OCI-LY1 (cell line): ENCODE results near the gene MAP4K1.

Experiments used
- H2AFZ ChIP-seq: fragments of 200-600 bp; sonication (generic), shearing (Covaris generic); 2 replicates; pipeline ENCODE4 v1.6.0; 2014; ENCODE audit warnings: antibody characterized with exemption, mild to moderate bottlenecking, low read length
- H3F3A ChIP-seq: fragments of 200-600 bp; sonication (generic), shearing (Covaris generic); 2 replicates; pipeline ENCODE4 v1.6.0; 2014; ENCODE audit warnings: mild to moderate bottlenecking, antibody characterized with exemption, low read length, moderate library complexity; ENCODE audit not compliant: insufficient read depth
- H3K27ac ChIP-seq: fragments of 200-600 bp; sonication (generic); 2 replicates; pipeline ENCODE4 v1.5.1; 2014; ENCODE audit warnings: low read length, mixed run types, mild to moderate bottlenecking, low read depth; ENCODE audit not compliant: poor library complexity, severe bottlenecking
- H3K27me3 ChIP-seq: fragments of 200-600 bp; sonication (generic); 2 replicates; pipeline ENCODE4 v1.6.0; 2014; ENCODE audit warnings: antibody characterized with exemption, mild to moderate bottlenecking, low read length, moderate library complexity; ENCODE audit not compliant: insufficient read depth
- H3K36me3 ChIP-seq: fragments of 200-600 bp; sonication (generic); 2 replicates; pipeline ENCODE4 v1.6.1; 2014; ENCODE audit warnings: mild to moderate bottlenecking, antibody characterized with exemption, low read length, moderate library complexity, mixed read lengths; ENCODE audit not compliant: insufficient read depth
- H3K4me1 ChIP-seq: fragments of 200-600 bp; sonication (generic); 2 replicates; pipeline ENCODE4 v1.5.1; 2014; ENCODE audit warnings: mild to moderate bottlenecking, low read length, moderate library complexity; ENCODE audit not compliant: insufficient read depth, severe bottlenecking
- H3K4me2 ChIP-seq: fragments of 200-600 bp; sonication (generic), shearing (Covaris generic); 2 replicates; pipeline ENCODE4 v1.6.1; 2014; ENCODE audit warnings: low read length
- H3K4me3 ChIP-seq: fragments of 200-600 bp; sonication (generic); 2 replicates; pipeline ENCODE4 v1.5.1; 2014; ENCODE audit warnings: low read length, low read depth, mild to moderate bottlenecking, mixed read lengths; ENCODE audit not compliant: poor library complexity, severe bottlenecking
- H3K79me2 ChIP-seq: fragments of 200-600 bp; shearing (Covaris generic); 2 replicates; pipeline ENCODE4 v1.6.1; 2016; ENCODE audit warnings: mixed run types, low read length, mixed read lengths; ENCODE audit not compliant: insufficient read depth
- H3K9ac ChIP-seq: fragments of 200-600 bp; sonication (generic), shearing (Covaris generic); 2 replicates; pipeline ENCODE4 v1.6.1; 2014; ENCODE audit warnings: mild to moderate bottlenecking, low read length, mixed read lengths
- H3K9me2 ChIP-seq: fragments of 200-600 bp; sonication (generic), shearing (Covaris generic); 2 replicates; pipeline ENCODE4 v1.6.1; 2014; ENCODE audit warnings: low read depth, mild to moderate bottlenecking, low read length, mixed read lengths
- H3K9me3 ChIP-seq: fragments of 200-600 bp; shearing (Covaris generic); 2 replicates; pipeline ENCODE4 v1.6.1; 2014; ENCODE audit warnings: low read length, mixed read lengths
- H4K20me1 ChIP-seq: fragments of 200-600 bp; sonication (generic), shearing (Covaris generic); 2 replicates; pipeline ENCODE4 v1.6.0; 2016; ENCODE audit warnings: mild to moderate bottlenecking, low read length; ENCODE audit not compliant: insufficient read depth
- EZH2 ChIP-seq: fragments of 200-600 bp; sonication (generic), shearing (Covaris generic); IDR thresholded peaks from 2 replicates; pipeline ENCODE4 v1.8.0; 2017; ENCODE audit warnings: borderline replicate concordance, mixed run types, mild to moderate bottlenecking, antibody characterized with exemption, low read length, moderate library complexity, mixed read lengths
- TF ChIP-seq, protein P1 (sequence below): fragments of 200-600 bp; sonication (generic), shearing (Covaris generic); IDR thresholded peaks from 2 replicates; pipeline ENCODE4 v1.5.1; 2017; ENCODE audit warnings: mild to moderate bottlenecking, antibody characterized with exemption, low read length, moderate library complexity, mixed read lengths

The MAP4K1 gene

GRCh38 chr19:38545596-38545995 lies 72.2 kb downstream of the MAP4K1 start:
- no peaks in the 10 kb centered on the region for H3K9me2 ChIP-seq
- H3K4me3 ChIP-seq, result no peak overlapping the region
- H3K9me3 ChIP-seq, result no peaks in the 10 kb centered on the region
- no peaks in the 10 kb centered on the region for H3F3A ChIP-seq
- TF ChIP-seq, protein P1, sequence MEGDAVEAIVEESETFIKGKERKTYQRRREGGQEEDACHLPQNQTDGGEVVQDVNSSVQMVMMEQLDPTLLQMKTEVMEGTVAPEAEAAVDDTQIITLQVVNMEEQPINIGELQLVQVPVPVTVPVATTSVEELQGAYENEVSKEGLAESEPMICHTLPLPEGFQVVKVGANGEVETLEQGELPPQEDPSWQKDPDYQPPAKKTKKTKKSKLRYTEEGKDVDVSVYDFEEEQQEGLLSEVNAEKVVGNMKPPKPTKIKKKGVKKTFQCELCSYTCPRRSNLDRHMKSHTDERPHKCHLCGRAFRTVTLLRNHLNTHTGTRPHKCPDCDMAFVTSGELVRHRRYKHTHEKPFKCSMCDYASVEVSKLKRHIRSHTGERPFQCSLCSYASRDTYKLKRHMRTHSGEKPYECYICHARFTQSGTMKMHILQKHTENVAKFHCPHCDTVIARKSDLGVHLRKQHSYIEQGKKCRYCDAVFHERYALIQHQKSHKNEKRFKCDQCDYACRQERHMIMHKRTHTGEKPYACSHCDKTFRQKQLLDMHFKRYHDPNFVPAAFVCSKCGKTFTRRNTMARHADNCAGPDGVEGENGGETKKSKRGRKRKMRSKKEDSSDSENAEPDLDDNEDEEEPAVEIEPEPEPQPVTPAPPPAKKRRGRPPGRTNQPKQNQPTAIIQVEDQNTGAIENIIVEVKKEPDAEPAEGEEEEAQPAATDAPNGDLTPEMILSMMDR, result no peak
- no peak overlapping the region for H3K4me2 ChIP-seq
- no peak overlapping the region for H2AFZ ChIP-seq
- H3K27ac ChIP-seq, result no peak overlapping the region
- peaks cover 16% of the 10 kb centered on the region for H3K4me1 ChIP-seq
- no peak overlapping the region for H3K9ac ChIP-seq
- H3K79me2 ChIP-seq, result no peaks in the 10 kb centered on the region
- no peaks in the 10 kb centered on the region for H3K27me3 ChIP-seq
- H3K36me3 ChIP-seq, result no peaks in the 10 kb centered on the region
- no peaks in the 10 kb centered on the region for H4K20me1 ChIP-seq

DNA sequence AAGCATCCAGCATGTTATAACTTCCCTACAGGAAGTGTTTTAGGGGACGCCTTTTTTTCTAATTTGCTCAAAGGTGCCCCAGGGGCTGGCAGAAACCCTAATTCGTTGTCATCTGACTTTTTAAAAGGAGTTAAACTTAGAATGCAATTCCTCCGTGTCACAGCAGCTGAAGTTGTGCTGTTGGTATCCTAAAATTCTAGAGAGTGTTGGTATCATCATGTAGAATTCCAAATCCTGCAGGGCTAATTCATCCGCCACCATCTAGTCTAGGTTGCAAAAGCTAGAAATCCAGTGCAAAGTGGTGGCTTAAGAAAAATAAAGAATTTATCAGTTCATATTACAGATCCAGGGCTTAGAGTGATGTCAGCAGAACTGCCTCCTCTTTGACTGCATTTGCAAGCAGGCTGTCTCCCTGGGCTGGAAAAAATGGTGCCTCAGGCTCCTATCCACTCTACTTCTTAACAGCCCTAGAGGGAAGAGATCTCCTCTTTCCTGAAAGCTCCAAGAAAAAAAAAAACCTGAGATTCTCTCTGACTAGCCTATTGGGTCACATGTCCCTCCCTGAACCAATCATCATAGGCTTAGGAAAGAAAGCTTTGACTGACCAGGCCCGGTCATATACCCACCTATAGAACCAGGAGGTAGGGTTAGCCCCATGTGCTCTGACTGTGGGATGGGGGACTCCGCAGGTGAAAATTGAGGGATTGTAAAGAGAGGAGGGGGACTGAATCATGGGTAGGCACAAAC lies 73.0 kb downstream of the MAP4K1 start:
- H3K4me1 ChIP-seq, result peaks cover 16% of the 10 kb centered on the region
- H2AFZ ChIP-seq, result peak overlapping the region; percentile 98

DNA sequence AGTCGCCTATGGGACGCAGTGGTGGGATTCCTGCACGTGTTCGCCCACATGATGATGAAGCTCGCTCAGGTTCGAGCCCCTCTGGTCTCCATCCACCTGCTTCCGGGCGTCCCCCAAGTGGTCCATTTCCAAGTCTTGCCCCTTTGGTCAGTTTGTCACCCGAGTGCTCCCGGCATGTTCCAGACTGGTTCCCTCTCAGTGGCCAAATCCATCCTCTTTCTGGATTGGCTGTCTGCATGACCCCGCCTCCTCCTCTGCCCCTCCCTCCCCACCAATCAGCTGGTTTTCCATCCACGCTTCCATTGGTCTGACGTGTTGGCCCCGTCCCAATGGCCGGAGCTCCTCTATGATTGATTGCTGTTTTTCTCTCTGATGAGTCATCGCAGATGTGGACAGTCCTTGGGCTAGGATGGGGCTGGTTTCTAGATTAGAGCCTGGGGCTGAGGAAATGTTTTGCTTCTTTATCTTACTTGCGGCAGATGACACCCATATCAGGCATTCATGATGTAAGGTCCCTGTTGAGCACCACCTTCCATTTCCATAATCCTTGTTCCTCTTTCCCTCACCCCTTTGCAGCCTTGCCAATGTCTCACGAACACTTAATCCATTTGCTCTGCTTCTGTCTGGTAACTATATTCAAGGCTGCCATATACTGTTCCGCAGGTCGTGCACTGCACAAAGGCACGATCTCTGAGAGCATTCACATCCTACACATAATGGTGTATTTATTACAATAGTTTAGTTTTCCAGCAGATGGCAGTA lies 73.8 kb downstream of the MAP4K1 start:
- Histone ChIP-seq H3K4me2 (peak overlapping the region; percentile 36), H3K9me3 (no peaks in the 10 kb centered on the region), H4K20me1 (no peaks in the 10 kb centered on the region), H3K9me2 (no peaks in the 10 kb centered on the region), H3K9ac (no peak overlapping the region; the same call in 1 of the 2 replicates), H3K4me3 (peak overlapping the region; percentile 29), H3K4me1 (peaks cover 22% of the 10 kb centered on the region), H3F3A (no peaks in the 10 kb centered on the region), H3K79me2 (no peaks in the 10 kb centered on the region), H3K27ac (no peak overlapping the region), H3K36me3 (no peaks in the 10 kb centered on the region), H2AFZ (no peak overlapping the region), H3K27me3 (no peaks in the 10 kb centered on the region)
- TF ChIP-seq, protein P1, result no peak
- no peak for TF ChIP-seq EZH2

More for the DNA sequence above, 73.0 kb downstream of the MAP4K1 start:
- Histone ChIP-seq H4K20me1 (no peaks in the 10 kb centered on the region), H3K4me3 (no peak overlapping the region), H3K9me2 (no peaks in the 10 kb centered on the region), H3K79me2 (no peaks in the 10 kb centered on the region), H3F3A (no peaks in the 10 kb centered on the region), H3K4me2 (peak overlapping the region; percentile 36), H3K27me3 (no peaks in the 10 kb centered on the region), H3K27ac (no peak overlapping the region), H3K36me3 (no peaks in the 10 kb centered on the region), H3K9me3 (no peaks in the 10 kb centered on the region), H3K9ac (peak overlapping the region; percentile 34; the same call in 1 of the 2 replicates)
- TF ChIP-seq, protein P1, result peak; percentile 71
- TF ChIP-seq EZH2, result no peak
